Measurements from ENCODE around the gene SNAPC1. TPM values are rescaled to one million over a fixed set of nuclear protein-coding genes. Genes with fewer than 3 reads are reported as not detected.

The SNAPC1 gene
- total and polyA plus RNA-seq, 2 donors (not counting 1 experiment from before 2014, with no cell fraction given), result 23.4 to 29.6 TPM

- H3K9me3 ChIP-seq (ENCODE audit: control insufficient read depth, insufficient read depth, low read depth, low read length), result no peaks in the 10 kb centered on the region
- H3K4me1 ChIP-seq (ENCODE audit: control insufficient read depth, extremely low read depth, insufficient read depth, low read length), result no peaks in the 10 kb centered on the region
- no peaks in the 10 kb centered on the region for H3K36me3 ChIP-seq (ENCODE audit: control insufficient read depth, insufficient read depth, low read length)
- peak within 1 kb of the TSS; percentile 7 to 57 (median 44) for H3K4me3 ChIP-seq (replicated peaks in 1 of 4; ENCODE audit: control extremely low read depth in 1 of 4, insufficient read depth in 1 of 4, low read depth in 3 of 4, low read length in 4 of 4)
- H3K27ac ChIP-seq (ENCODE audit: insufficient read depth, low read length), result no peak within 1 kb of the TSS
- H2AFZ ChIP-seq (ENCODE audit: low read length), result peak within 1 kb of the TSS; percentile 57
- H3K9ac ChIP-seq (ENCODE audit: insufficient read depth, low read length), result no peak within 1 kb of the TSS
- H3K4me2 ChIP-seq (ENCODE audit: extremely low read depth, insufficient read depth, low read length), result peak within 1 kb of the TSS; percentile 75
- DNase-seq (ENCODE audit: low read depth in 2 of 2), result peak in 1 of 2 donors; percentile 7
- H4K20me1 ChIP-seq (ENCODE audit: control insufficient read depth, extremely low read depth, insufficient read depth, low read length), result no peaks in the 10 kb centered on the region
- H3K79me2 ChIP-seq (ENCODE audit: control insufficient read depth, insufficient read depth, low read length), result no peaks in the 10 kb centered on the region
- TF ChIP-seq, protein P1, sequence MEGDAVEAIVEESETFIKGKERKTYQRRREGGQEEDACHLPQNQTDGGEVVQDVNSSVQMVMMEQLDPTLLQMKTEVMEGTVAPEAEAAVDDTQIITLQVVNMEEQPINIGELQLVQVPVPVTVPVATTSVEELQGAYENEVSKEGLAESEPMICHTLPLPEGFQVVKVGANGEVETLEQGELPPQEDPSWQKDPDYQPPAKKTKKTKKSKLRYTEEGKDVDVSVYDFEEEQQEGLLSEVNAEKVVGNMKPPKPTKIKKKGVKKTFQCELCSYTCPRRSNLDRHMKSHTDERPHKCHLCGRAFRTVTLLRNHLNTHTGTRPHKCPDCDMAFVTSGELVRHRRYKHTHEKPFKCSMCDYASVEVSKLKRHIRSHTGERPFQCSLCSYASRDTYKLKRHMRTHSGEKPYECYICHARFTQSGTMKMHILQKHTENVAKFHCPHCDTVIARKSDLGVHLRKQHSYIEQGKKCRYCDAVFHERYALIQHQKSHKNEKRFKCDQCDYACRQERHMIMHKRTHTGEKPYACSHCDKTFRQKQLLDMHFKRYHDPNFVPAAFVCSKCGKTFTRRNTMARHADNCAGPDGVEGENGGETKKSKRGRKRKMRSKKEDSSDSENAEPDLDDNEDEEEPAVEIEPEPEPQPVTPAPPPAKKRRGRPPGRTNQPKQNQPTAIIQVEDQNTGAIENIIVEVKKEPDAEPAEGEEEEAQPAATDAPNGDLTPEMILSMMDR (conservative IDR thresholded peaks at IDR 0.05 in 1 of 2, IDR thresholded peaks at IDR 0.05 in 1 of 2; ENCODE audit: low read depth in 1 of 2, low read length in 2 of 2), result no peak
- TF ChIP-seq EZH2 (IDR thresholded peaks at IDR 0.05; ENCODE audit: low read length, missing control alignments), result no peak
- peaks cover 11% of the 10 kb centered on the region for H3K27me3 ChIP-seq (ENCODE audit: control insufficient read depth, insufficient read depth, low read length)
Measured at GRCh38 chr14:61812347-61813095, 50.3 kb downstream of the SNAPC1 start, which contains the start of gene SYT16. TSS of gene SYT16 (plus strand) at chr14:61812703.

DNA sequence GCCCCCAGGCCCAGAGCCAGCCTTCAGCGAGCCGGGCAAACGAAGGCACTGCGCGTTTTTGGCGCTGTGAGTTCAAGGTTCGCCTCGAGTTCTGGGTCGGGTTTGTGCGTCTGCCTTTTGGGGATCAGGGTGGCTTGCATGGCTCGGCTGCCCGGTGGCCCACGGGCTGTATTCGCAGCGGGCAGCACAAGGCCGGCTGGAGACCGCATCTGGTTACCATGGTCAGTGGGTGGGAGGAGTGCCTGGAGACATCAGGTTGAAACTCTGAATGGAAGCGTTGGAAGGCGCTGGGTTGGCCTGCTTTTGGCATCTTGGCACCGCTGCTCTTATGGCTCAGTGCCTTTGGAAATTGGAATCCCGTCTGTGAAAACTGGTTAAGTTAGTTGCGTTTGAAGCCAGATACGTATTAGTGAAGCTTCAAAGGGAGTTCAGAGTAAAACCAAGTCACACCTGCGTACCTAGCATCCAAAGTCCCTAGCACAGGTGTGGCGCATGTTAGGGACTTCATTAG, 50.9 kb downstream of the SNAPC1 start:
- H3K4me1 ChIP-seq (ENCODE audit: control insufficient read depth, extremely low read depth, insufficient read depth, low read length), result no peaks in the 10 kb centered on the region
- DNase-seq (ENCODE audit: low read depth in 2 of 2), result peak in 1 of 2 donors; percentile 1
- no peak overlapping the region for H3K27ac ChIP-seq (ENCODE audit: insufficient read depth, low read length)
- H3K9ac ChIP-seq (ENCODE audit: insufficient read depth, low read length), result no peak overlapping the region
- no peaks in the 10 kb centered on the region for H3K79me2 ChIP-seq (ENCODE audit: control insufficient read depth, insufficient read depth, low read length)
- peak overlapping the region; percentile 75 for H3K4me2 ChIP-seq (ENCODE audit: extremely low read depth, insufficient read depth, low read length)
- peaks cover 11% of the 10 kb centered on the region for H3K27me3 ChIP-seq (ENCODE audit: control insufficient read depth, insufficient read depth, low read length)
- no peaks in the 10 kb centered on the region for H3K9me3 ChIP-seq (ENCODE audit: control insufficient read depth, insufficient read depth, low read depth, low read length)
- H2AFZ ChIP-seq (ENCODE audit: low read length), result peak overlapping the region; percentile 57
- H3K36me3 ChIP-seq (ENCODE audit: control insufficient read depth, insufficient read depth, low read length), result no peaks in the 10 kb centered on the region
- H3K4me3 ChIP-seq (replicated peaks in 1 of 4; ENCODE audit: control extremely low read depth in 1 of 4, insufficient read depth in 1 of 4, low read depth in 3 of 4, low read length in 4 of 4), result peak overlapping the region; percentile 7 to 57 (median 44)
- TF ChIP-seq, protein P1 (conservative IDR thresholded peaks at IDR 0.05 in 1 of 2, IDR thresholded peaks at IDR 0.05 in 1 of 2; ENCODE audit: low read depth in 1 of 2, low read length in 2 of 2), result no peak
- TF ChIP-seq EZH2 (IDR thresholded peaks at IDR 0.05; ENCODE audit: low read length, missing control alignments), result peak; percentile 93
- H4K20me1 ChIP-seq (ENCODE audit: control insufficient read depth, extremely low read depth, insufficient read depth, low read length), result no peaks in the 10 kb centered on the region

DNA sequence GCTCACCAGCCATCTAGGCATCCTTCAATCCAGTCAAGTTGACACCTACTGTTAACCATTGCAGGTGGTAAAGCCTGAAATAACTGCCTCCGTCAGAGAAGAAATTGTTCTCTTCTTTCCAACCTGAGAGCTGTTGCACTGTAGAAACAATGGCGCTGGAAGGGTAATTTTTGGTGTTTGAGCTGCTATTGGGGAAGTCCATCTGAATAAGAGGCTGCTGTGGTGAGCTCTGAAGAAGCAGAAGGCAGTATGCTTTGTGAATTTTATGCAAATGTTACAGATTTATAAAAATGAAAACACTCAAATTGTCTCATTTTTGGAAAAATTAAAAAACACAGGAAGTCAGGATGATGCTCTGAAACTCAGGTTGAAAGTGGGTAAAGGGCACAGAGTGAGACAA, 60.2 kb downstream of the SNAPC1 start:
- H3K79me2 ChIP-seq (ENCODE audit: control insufficient read depth, insufficient read depth, low read length), result no peaks in the 10 kb centered on the region
- H2AFZ ChIP-seq (ENCODE audit: low read length), result no peak overlapping the region
- no peaks in the 10 kb centered on the region for H3K9me3 ChIP-seq (ENCODE audit: control insufficient read depth, insufficient read depth, low read depth, low read length)
- H3K4me3 ChIP-seq (replicated peaks in 1 of 4; ENCODE audit: control extremely low read depth in 1 of 4, insufficient read depth in 1 of 4, low read depth in 3 of 4, low read length in 4 of 4), result no peak overlapping the region
- no peaks in the 10 kb centered on the region for H4K20me1 ChIP-seq (ENCODE audit: control insufficient read depth, extremely low read depth, insufficient read depth, low read length)
- no peak for TF ChIP-seq EZH2 (IDR thresholded peaks at IDR 0.05; ENCODE audit: low read length, missing control alignments)
- TF ChIP-seq, protein P1 (conservative IDR thresholded peaks at IDR 0.05 in 1 of 2, IDR thresholded peaks at IDR 0.05 in 1 of 2; ENCODE audit: low read depth in 1 of 2, low read length in 2 of 2), result no peak
- H3K27ac ChIP-seq (ENCODE audit: insufficient read depth, low read length), result no peak overlapping the region
- H3K27me3 ChIP-seq (ENCODE audit: control insufficient read depth, insufficient read depth, low read length), result peaks cover 6% of the 10 kb centered on the region
- no peaks in the 10 kb centered on the region for H3K36me3 ChIP-seq (ENCODE audit: control insufficient read depth, insufficient read depth, low read length)
- H3K4me2 ChIP-seq (ENCODE audit: extremely low read depth, insufficient read depth, low read length), result no peak overlapping the region
- no peak for DNase-seq (ENCODE audit: low read depth in 2 of 2)
- H3K4me1 ChIP-seq (ENCODE audit: control insufficient read depth, extremely low read depth, insufficient read depth, low read length), result no peaks in the 10 kb centered on the region
- H3K9ac ChIP-seq (ENCODE audit: insufficient read depth, low read length), result no peak overlapping the region

Data from fibroblast of lung (primary cell).